Endothelial cell of umbilical vein (primary cell): ENCODE data around the gene RAD51B.

ENCODE experiments used
- POLR2A ChIP-seq: IDR thresholded peaks from 2 replicates; pipeline ENCODE4 v1.6.1; 2012; ENCODE audit warnings: low read depth, mild to moderate bottlenecking, control low read depth, low read length
- TF ChIP-seq, protein P1 (sequence below), 2 donors: IDR thresholded peaks; 1 replicate in 1 of 2; 2 replicates in 1 of 2; pipeline ENCODE4 v1.5.1; 2011; ENCODE audit warnings: low read length in 2 of 2, mild to moderate bottlenecking in 2 of 2, moderate library complexity in 2 of 2, control low read depth in 1 of 2, inconsistent platforms in 1 of 2, low read depth in 1 of 2; ENCODE audit not compliant: insufficient read depth in 1 of 2; ENCODE audit errors: extremely low read depth in 1 of 2
- TF ChIP-seq, protein P2 (sequence below): IDR thresholded peaks from 2 replicates; pipeline ENCODE4 v1.6.1; 2011; ENCODE audit not compliant: insufficient read depth, insufficient read length

DNA sequence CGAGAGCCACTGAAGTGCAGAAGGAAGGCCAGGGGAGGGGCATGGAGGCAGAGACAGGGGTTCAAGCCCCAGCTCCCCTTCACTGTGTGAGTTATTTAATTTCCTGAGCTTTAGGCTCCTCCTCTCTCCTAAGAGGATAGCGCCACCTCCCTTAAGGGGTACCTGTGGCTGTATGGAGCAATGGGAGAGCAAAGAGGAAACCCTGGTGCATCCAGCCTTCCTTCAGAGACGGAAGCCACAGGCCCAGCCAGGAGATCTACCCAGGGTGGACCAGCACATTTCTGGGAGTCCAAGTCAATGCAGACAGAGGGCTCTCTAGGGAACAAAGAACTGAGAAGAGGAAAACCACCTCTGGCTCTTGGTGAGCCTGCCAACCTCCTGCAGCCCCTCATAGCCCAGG lies 883.0 kb downstream of the RAD51B start:
- no peak for TF ChIP-seq POLR2A
- TF ChIP-seq, protein P1, sequence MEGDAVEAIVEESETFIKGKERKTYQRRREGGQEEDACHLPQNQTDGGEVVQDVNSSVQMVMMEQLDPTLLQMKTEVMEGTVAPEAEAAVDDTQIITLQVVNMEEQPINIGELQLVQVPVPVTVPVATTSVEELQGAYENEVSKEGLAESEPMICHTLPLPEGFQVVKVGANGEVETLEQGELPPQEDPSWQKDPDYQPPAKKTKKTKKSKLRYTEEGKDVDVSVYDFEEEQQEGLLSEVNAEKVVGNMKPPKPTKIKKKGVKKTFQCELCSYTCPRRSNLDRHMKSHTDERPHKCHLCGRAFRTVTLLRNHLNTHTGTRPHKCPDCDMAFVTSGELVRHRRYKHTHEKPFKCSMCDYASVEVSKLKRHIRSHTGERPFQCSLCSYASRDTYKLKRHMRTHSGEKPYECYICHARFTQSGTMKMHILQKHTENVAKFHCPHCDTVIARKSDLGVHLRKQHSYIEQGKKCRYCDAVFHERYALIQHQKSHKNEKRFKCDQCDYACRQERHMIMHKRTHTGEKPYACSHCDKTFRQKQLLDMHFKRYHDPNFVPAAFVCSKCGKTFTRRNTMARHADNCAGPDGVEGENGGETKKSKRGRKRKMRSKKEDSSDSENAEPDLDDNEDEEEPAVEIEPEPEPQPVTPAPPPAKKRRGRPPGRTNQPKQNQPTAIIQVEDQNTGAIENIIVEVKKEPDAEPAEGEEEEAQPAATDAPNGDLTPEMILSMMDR (IDR thresholded peaks at IDR 0.05; ENCODE audit: extremely low read depth in 1 of 2, insufficient read depth in 1 of 2, low read depth in 1 of 2, low read length in 2 of 2), result no peak
- TF ChIP-seq, protein P2, sequence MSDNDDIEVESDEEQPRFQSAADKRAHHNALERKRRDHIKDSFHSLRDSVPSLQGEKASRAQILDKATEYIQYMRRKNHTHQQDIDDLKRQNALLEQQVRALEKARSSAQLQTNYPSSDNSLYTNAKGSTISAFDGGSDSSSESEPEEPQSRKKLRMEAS, result no peak
